IPS-15b (cell line): ENCODE data around the gene CARD14.

Experiments
- H3K27me3 ChIP-seq: one replicate; pipeline ENCODE4 v1.6.1; 2013; ENCODE audit warnings: low read length; ENCODE audit not compliant: control insufficient read depth, insufficient read depth
- H3K36me3 ChIP-seq: one replicate; pipeline ENCODE4 v1.6.1; 2013; ENCODE audit warnings: low read length; ENCODE audit not compliant: control insufficient read depth, insufficient read depth
- H3K4me1 ChIP-seq: one replicate; pipeline ENCODE4 v1.6.1; 2013; ENCODE audit warnings: mild to moderate bottlenecking, low read length; ENCODE audit not compliant: control insufficient read depth, insufficient read depth
- H3K4me3 ChIP-seq: one replicate; pipeline ENCODE4 v1.5.1; 2013; ENCODE audit warnings: low read depth, low read length
- H3K9ac ChIP-seq: one replicate; pipeline ENCODE4 v1.6.1; 2013; ENCODE audit warnings: low read depth, mild to moderate bottlenecking, low read length
- H3K9me3 ChIP-seq: one replicate; pipeline ENCODE4 v1.6.1; 2013; ENCODE audit warnings: mild to moderate bottlenecking, low read length; ENCODE audit not compliant: control insufficient read depth, insufficient read depth

Gene CARD14

GRCh38 chr17:80137131-80137530, 32.7 kb upstream of the CARD14 start:
- Histone ChIP-seq H3K4me1 (no peaks in the 10 kb centered on the region), H3K36me3 (peaks cover 57% of the 10 kb centered on the region), H3K9ac (no peak overlapping the region), H3K4me3 (no peak overlapping the region), H3K9me3 (no peaks in the 10 kb centered on the region), H3K27me3 (no peaks in the 10 kb centered on the region)

- H3K27me3 ChIP-seq, result no peaks in the 10 kb centered on the region
Measured at GRCh38 chr17:80138856-80139426, 30.9 kb upstream of the CARD14 start.

GRCh38 chr17:80141463-80142165, 28.2 kb upstream of the CARD14 start:
- H3K9me3 ChIP-seq, result no peaks in the 10 kb centered on the region
- no peak overlapping the region for H3K4me3 ChIP-seq
- peaks cover 56% of the 10 kb centered on the region for H3K36me3 ChIP-seq
- H3K27me3 ChIP-seq, result no peaks in the 10 kb centered on the region
- H3K9ac ChIP-seq, result no peak overlapping the region
- H3K4me1 ChIP-seq, result peaks cover 5% of the 10 kb centered on the region

More at GRCh38 chr17:80138856-80139426, 30.9 kb upstream of the CARD14 start:
- Histone ChIP-seq H3K9ac (no peak overlapping the region), H3K4me1 (no peaks in the 10 kb centered on the region), H3K9me3 (no peaks in the 10 kb centered on the region), H3K36me3 (peaks cover 63% of the 10 kb centered on the region), H3K4me3 (no peak overlapping the region)

GRCh38 chr17:80142929-80143328, 26.9 kb upstream of the CARD14 start:
- no peak overlapping the region for H3K9ac ChIP-seq

GRCh38 chr17:80145076-80146075, 24.5 kb upstream of the CARD14 start:
- Histone ChIP-seq H3K9me3 (no peaks in the 10 kb centered on the region), H3K27me3 (no peaks in the 10 kb centered on the region), H3K4me3 (peak overlapping the region; percentile 81), H3K9ac (peak overlapping the region; percentile 73), H3K4me1 (peaks cover 5% of the 10 kb centered on the region), H3K36me3 (peaks cover 23% of the 10 kb centered on the region)

More at GRCh38 chr17:80142929-80143328, 26.9 kb upstream of the CARD14 start:
- Histone ChIP-seq H3K4me1 (peaks cover 5% of the 10 kb centered on the region), H3K36me3 (peaks cover 44% of the 10 kb centered on the region), H3K9me3 (no peaks in the 10 kb centered on the region), H3K27me3 (no peaks in the 10 kb centered on the region), H3K4me3 (no peak overlapping the region)

- H3K36me3 ChIP-seq, result peaks cover 23% of the 10 kb centered on the region
- H3K4me1 ChIP-seq, result peaks cover 5% of the 10 kb centered on the region
Measured at GRCh38 chr17:80146121-80147034, 23.5 kb upstream of the CARD14 start.

GRCh38 chr17:80147035-80147822, 22.6 kb upstream of the CARD14 start, which contains the start of gene EIF4A3:
EIF4A3 (minus strand) TSS chr17:80147128; CDS start chr17:80146961, 167 bp downstream.
- H3K36me3 ChIP-seq, result peaks cover 15% of the 10 kb centered on the region
- peak within 1 kb of the TSS; percentile 81 for H3K4me3 ChIP-seq
- peaks cover 8% of the 10 kb centered on the region for H3K4me1 ChIP-seq
- peaks cover 2% of the 10 kb centered on the region for H3K27me3 ChIP-seq
- no peaks in the 10 kb centered on the region for H3K9me3 ChIP-seq
- peak within 1 kb of the TSS; percentile 83 for H3K9ac ChIP-seq

More at GRCh38 chr17:80146121-80147034, 23.5 kb upstream of the CARD14 start:
- Histone ChIP-seq H3K9me3 (no peaks in the 10 kb centered on the region), H3K4me3 (peak overlapping the region; percentile 81), H3K9ac (peak overlapping the region; percentile 73), H3K27me3 (no peaks in the 10 kb centered on the region)

GRCh38 chr17:80151333-80151732, 18.5 kb upstream of the CARD14 start:
- no peak overlapping the region for H3K4me3 ChIP-seq
- peaks cover 16% of the 10 kb centered on the region for H3K4me1 ChIP-seq
- H3K9me3 ChIP-seq, result peaks cover 2% of the 10 kb centered on the region
- no peak overlapping the region for H3K9ac ChIP-seq
- peaks cover 2% of the 10 kb centered on the region for H3K27me3 ChIP-seq
- no peaks in the 10 kb centered on the region for H3K36me3 ChIP-seq

GRCh38 chr17:80152081-80152702, 17.6 kb upstream of the CARD14 start:
- Histone ChIP-seq H3K4me3 (no peak overlapping the region), H3K9me3 (peaks cover 2% of the 10 kb centered on the region), H3K27me3 (peaks cover 2% of the 10 kb centered on the region), H3K36me3 (no peaks in the 10 kb centered on the region), H3K9ac (no peak overlapping the region), H3K4me1 (peaks cover 16% of the 10 kb centered on the region)

- no peak overlapping the region for H3K9ac ChIP-seq
- H3K4me3 ChIP-seq, result no peak overlapping the region
- peaks cover 2% of the 10 kb centered on the region for H3K27me3 ChIP-seq
- H3K9me3 ChIP-seq, result peaks cover 2% of the 10 kb centered on the region
- H3K36me3 ChIP-seq, result no peaks in the 10 kb centered on the region
- H3K4me1 ChIP-seq, result peaks cover 16% of the 10 kb centered on the region
Measured at GRCh38 chr17:80153004-80153403, 16.8 kb upstream of the CARD14 start.
